GM18951 (cell line): ENCODE results near the gene MAPK8IP2.

Experiments used
- POLR2A ChIP-seq: IDR thresholded peaks from 4 replicates; pipeline ENCODE4 v1.6.1; 2011; ENCODE audit warnings: mild to moderate bottlenecking; ENCODE audit not compliant: insufficient read length, insufficient read depth; ENCODE audit errors: extremely low read depth
- in situ Hi-C: fragments of 300-500 bp; cut with MboI; formaldehyde crosslinking; loops from one replicate; pipeline ENCODE4 v1.12.0; 2022; ENCODE audit warnings: low sequenced_read_pairs, mixed read lengths, inconsistent platforms; ENCODE audit not compliant: unreplicated experiment

MAPK8IP2 gene

DNA sequence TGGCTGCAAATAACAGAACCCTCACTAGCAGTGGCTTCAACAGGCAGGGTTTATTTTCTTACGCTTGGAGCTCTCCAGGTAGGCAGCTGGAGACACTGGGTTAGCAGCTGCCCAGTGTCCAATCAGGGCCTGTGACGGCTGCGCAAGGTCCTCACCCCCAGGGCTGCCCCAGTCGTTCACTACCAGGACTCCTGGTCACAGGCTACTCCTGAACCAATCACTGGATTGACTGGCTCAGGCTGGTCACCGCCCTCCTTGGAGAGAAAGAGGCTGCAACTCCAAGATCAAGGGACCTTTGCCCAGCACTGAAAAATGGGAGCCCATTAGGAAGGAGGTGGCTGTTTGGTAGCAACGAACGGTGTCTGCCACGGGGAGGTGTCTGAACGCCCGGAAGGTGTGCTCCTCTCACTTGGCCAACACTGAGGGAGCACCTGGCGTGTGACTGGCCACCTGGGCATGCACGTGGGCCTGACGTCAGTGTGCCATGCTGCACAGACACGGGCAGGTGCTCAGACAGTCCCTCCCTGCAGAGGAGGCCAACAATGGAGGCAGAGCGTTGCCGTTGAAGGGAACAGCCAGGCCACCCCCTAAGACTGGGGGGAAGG lies 22.2 kb downstream of the MAPK8IP2 start:
- in situ Hi-C loops: no loop called here
- no peak for TF ChIP-seq POLR2A

DNA sequence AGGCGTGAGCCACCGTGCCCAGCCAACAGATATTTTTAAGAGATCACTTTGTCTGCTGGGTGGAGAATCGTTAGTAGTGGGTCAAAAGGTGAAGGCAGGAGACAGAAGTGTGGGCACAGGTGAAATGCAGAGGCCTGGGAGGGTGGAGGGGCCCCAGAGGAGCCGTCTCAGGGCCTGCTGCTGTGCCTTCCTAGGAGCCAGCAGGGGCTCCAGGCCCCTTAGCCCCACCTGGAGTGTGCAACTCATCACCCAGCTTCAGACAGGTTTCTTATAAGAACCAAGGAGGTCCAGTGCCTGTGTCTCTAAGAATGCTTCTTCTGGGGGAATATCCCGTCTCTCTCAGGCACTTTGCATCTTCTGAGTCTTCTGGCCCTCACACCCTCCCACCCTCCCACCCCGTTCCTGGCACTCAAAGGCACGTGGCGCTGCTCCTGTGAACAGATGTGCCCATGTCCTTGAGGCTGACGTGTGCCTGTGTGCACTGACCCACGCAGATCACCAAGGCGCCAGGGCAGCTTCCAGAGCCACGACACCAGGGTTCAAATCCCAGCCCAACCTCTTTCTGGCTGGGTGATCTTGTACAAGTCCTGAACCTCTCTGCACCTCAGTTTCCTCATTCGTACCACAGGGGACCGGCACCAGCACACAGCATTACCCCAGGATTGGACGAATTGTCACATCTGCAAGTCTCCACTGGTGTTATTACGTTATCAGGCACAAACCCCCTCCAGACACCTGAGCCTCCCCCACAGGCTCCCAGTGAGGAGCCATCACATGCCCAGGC lies 23.9 kb downstream of the MAPK8IP2 start:
- in situ Hi-C loops: no loop called here
- no peak for TF ChIP-seq POLR2A

DNA sequence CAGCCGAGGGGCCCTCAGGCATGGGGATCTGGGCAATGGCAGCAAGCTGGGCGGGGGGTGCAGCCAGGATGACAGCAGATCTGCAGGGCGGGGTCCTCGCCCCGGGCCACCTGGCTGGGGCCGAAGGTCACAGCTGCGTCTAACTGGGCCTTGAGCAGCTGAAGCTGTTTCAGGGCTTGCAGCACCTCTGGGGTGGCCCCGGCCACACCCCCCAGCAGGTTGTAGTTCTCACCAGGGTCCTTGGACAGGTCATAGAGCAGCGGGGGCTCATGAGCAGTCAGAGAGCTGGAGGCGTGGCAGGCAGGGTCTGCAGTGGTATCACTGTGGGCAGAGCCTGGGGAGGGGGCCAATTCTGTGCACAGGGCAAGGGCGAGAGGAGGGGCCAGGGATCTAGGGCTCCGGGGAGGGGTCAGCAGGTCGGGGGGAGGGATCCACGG lies 24.6 kb downstream of the MAPK8IP2 start:
- in situ Hi-C loops: no loop called here
- no peak for TF ChIP-seq POLR2A

DNA sequence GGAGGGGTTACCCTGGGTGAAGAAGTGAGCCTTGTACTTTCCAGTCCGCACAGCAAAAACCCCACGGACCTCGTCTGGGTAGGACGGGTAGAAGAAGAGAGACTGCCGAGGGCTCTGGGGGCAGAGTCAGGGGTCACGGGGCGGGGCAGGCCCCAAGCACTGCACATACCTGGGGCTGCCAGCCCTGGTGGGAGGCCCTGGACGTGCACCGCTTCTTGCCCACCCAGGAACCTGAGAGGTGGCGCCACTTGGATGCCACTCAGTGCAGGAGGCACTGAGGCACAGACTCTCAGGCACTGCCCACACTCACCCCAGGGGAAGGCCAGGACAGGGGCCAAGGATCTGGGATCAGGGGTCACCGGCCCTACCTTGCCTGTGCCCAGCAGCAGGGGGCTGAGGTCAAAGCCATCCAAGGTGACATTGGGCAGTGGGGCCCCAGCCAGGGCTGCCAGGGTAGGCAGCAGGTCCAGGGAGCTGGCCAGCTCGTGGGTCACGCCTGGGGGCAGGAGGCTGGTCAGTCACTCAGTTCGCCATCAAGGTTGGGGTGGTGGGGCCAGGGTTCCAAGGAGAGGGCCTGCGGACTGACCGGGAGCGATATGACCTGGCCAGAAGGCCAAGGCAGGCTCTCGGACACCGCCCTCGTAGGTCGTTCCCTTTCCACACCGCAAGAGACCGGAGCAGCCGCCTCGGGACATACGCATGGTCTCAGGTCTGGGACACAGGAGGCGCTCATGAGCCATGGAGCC lies 25.1 kb downstream of the MAPK8IP2 start:
- no peak for TF ChIP-seq POLR2A
- in situ Hi-C loops: no loop called here

DNA sequence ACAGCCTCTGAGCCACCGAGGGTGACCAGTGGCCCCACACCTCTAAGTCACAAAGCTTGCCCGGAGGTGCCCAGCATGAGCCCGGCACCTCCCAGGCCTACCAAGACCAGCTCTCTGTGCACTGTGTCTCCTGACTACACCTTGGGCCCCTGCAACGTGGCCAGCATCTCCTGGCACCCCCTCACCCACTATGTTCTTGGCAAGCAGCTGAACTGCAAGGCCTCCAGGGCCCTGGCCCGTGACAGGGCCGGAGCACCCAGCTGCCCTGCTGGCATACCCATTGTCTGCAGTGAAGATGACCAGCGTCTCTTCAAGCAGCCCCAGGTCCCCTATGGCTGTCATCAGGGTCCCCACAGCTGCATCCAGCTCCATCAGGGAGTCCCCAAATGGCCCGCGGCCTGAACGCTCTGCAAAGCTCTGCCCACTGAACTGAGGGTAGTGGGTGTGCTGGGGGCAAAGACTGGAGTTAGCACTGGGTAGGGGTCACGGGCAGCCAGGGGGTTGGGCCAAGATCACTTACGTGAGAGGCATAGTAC lies 25.8 kb downstream of the MAPK8IP2 start:
- no peak for TF ChIP-seq POLR2A
- in situ Hi-C loops: no loop called here

DNA sequence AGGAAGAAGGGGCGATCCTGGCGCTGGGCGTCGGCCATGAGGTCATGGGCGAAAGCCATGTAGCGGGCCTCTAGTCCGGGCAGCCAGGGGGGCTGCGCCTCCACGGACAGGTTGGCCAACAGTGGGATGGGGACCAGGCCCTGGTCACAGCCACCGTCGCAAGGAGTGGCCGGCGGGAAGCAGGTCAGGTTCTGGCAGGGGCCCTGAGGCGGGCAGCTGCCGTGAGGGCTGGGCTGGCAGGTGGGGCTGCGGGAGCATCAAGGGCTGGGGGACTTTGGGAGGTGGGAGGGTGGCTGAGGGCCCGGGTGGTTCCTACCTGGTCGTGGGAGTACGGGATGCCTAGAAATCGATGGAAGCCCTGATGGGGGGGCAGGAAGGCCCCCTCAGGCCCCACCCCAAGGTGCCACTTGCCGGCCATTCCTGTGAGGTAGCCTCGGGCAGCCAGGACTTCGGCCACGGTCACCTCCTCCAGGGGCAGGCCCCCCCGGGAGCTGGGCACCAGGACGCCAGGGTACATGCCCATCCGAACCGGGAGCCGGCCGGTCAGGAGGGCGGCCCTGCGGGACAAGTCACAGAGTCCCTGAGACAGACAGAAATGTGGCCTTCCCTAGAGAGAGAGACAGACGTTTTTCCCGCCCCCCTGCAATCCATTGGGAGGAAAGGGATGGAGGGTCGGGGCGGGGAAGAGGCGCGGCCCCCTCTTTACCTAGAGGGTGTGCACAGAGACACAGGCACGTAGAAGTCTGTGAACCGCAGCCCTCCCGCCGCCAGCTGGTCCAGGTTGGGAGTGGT lies 26.5 kb downstream of the MAPK8IP2 start:
- in situ Hi-C loops: no loop called here

DNA sequence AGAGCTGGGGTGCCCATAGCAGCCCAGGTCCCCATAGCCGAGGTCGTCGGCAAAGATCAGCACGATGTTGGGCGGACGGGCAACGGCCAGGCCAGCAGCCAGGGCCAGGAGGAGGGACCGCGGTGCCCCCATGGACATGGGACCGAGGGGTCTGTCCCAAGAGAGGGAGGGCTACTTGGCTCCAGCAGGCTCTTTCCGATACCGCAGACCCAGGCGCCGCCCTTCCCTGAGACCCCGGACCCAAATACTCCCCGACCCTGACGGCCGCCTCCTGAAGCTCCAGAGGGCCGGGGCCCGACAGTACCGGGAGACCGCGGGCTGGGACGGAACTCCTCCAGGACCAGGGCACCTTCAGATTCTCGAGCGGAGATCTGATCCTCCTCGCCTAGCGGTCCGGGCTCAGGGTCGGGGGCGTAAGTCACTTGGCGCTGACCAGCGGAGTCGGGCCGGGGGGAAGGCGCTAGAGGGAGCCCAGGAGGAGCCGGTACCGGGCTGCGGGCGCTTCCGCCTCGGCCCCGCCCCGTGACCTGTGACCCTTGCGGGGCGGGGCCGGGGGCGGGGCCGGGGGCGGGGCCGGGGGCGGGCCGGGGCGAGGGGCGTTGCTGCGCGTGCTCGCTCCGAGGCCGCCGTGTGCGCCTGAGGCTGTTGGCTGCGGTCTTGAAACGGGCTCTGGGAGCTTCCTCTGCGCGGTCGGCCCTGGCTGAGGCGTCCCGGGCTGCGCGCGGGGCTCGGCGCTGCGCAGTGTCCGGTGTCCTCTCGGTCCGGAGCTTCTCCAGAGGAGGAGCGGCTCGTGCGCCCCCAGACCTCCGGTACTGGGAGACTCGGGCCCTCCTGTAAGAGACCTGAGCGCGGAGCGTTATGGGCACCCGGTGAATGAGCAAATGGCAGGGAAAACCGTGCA lies 27.3 kb downstream of the MAPK8IP2 start, which contains the start of gene ARSA:
ARSA (minus strand) TSS at position 511 of the 901 bp plus-strand sequence; CDS start at position 138, 373 bp downstream.
- in situ Hi-C loops: no loop called here
- TF ChIP-seq POLR2A: peak; percentile 77

More for the DNA sequence above, 26.5 kb downstream of the MAPK8IP2 start:
- no peak for TF ChIP-seq POLR2A

DNA sequence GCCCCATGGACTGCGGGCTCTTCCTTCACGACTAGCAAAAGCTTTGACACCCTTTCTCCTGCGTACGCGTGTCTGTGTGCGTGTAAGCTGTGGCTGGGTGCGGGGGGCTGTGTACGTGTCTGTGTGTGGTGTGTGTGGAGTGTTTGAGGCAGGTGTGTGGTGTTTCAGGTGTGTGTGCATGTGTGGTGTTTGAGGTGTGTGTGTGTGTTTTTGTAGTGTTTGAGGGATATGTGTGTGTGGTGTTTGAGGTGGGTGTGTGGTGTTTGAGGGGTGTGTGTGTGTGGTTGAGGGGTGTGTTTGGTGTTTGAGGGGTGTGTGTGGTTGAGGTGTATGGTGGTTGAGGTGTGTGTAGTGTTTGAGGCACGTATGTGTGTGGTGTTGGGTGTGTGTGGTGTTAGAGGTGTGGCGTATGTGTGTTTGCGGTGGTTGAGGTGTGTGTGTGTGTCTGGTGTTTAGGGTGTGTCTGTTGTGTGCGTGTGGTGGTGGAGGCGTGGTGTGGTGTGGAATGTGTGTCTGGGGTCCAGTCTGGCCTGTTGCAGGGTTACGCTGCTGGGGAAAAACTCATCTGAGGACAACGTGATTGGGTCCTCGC lies 28.0 kb downstream of the MAPK8IP2 start:
- in situ Hi-C loops: no loop called here
- no peak for TF ChIP-seq POLR2A

DNA sequence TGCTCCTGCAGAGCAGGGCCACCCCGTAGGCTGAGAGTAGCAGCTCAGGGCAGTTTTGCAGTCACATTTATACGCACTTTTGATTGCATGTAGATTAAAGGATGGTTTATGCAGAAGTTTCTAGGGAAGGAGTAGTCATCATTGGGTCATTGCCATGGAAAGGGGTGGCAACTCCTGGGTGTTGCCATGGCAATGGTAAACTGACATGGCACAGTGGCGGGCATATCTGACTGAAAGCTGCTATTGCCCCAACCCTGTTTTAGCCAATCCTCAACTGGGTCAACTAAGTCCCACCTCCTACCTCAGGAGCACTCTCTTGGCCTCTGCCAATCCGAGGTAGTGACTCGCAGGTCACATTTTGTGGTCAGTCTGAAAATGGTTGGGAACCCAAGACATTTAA lies 29.8 kb downstream of the MAPK8IP2 start:
- in situ Hi-C loops: no loop called here
- no peak for TF ChIP-seq POLR2A

DNA sequence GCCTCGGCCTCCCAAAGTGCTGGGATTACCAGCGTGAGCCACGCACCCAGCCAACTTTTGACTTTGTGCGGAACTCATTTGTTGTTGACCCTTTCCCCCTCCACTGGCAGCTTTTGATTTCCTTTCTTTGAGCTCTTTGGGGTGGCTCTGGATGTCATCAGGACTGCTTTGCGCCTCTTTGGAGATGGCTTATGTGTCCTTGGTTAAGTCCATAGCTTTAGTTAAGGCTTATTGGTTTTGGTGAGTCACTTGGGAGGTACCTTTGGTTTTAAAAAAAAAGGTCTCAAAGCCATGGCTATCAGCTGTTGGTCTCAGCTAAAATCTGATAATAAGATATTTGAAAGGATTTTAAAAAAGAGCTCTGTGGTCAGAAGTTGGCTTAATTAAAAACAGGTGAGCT lies 32.5 kb downstream of the MAPK8IP2 start:
- no peak for TF ChIP-seq POLR2A
- in situ Hi-C loops: no loop called here

DNA sequence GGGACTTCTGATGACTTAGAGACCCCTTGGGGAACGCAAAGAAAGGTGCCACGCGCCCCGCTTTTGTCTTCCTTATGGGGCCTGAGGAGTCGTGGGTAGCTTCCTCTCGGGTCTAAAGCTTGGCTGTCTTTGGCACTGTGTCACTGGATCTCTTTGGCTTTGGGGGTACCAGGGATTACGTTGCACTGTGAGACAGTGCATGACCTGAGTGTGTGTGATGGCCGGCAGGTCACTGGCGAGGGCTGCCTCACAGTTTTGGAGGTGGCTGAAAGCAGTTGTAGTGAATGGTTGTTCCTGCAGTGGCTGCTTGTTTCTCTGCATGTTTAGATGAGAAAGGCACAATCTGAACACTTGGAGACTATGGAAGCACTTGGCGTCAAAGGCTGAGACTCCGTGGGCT lies 33.2 kb downstream of the MAPK8IP2 start:
- no peak for TF ChIP-seq POLR2A
- in situ Hi-C loops: no loop called here
